ENCODE results near the gene PTPRK. TPM values are rescaled to one million over a fixed set of nuclear protein-coding genes. Genes with fewer than 3 reads are reported as not detected.

PTPRK gene
- polyA plus RNA-seq, 1 donor (not counting 4 experiments of a cell fraction or from before 2014, with no cell fraction given) = 52.7 TPM

DNA sequence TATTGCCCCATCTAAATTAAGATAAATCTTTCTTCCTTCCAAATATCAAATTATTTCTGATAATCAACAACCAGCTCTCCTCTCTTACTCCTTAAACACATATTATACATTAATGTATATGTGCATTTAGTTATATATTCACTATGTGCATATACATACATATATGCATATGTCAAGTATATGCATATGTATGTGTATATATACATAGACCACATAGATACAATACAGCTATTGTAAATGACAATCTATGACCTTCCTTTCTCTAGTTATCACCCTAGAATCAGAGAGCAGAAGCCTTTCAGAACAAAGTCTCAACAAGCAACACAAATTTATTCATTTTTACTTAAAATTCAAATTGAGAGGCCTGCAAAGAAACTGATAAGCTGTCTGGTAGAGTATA is 378.5 kb downstream of the PTPRK start:
- H3K9ac ChIP-seq (ENCODE audit: control insufficient read depth, extremely low read depth, insufficient read depth, low read length) = no peak overlapping the region
- peaks cover 5% of the 10 kb centered on the region for H3K4me1 ChIP-seq (ENCODE audit: control insufficient read depth, extremely low read depth, insufficient read depth, low read length)
- dilution Hi-C loops (cut with MboI; ENCODE audit: extremely low pct_ligation_motif_present, low sequenced_read_pairs) = no loop called here
- H3K79me2 ChIP-seq (ENCODE audit: control insufficient read depth, insufficient read depth, low read length) = no peaks in the 10 kb centered on the region
- H3K36me3 ChIP-seq (ENCODE audit: control insufficient read depth in 2 of 2, extremely low read depth in 1 of 2, insufficient read depth in 2 of 2, low read length in 2 of 2) = no peaks in the 10 kb centered on the region
- H3K27ac ChIP-seq (ENCODE audit: control insufficient read depth, insufficient read depth, low read length) = no peak overlapping the region
- DNase-seq (ENCODE audit: low read depth, low spot score) (no peak), FAIRE-seq (no peak)
- no peak for TF ChIP-seq CTCF (optimal IDR thresholded peaks at IDR 0.05 in 1 of 3, IDR thresholded peaks at IDR 0.05 in 1 of 3, conservative IDR thresholded peaks at IDR 0.05 in 1 of 3; ENCODE audit: extremely low read depth in 1 of 3, insufficient read depth in 2 of 3, low read length in 3 of 3)
- TF ChIP-seq EZH2 (IDR thresholded peaks at IDR 0.05; ENCODE audit: low read length) = no peak
- H2AFZ ChIP-seq (ENCODE audit: control insufficient read depth, low read length) = no peak overlapping the region
- no peaks in the 10 kb centered on the region for H4K20me1 ChIP-seq (ENCODE audit: control insufficient read depth, extremely low read depth, insufficient read depth, low read length)
- no peaks in the 10 kb centered on the region for H3K9me3 ChIP-seq (ENCODE audit: control insufficient read depth, low read depth, low read length)
- H3K4me2 ChIP-seq (ENCODE audit: control insufficient read depth, extremely low read depth, insufficient read depth, low read depth, low read length) = no peak overlapping the region
- H3K4me3 ChIP-seq (ENCODE audit: control insufficient read depth in 2 of 3, extremely low read depth in 1 of 3, insufficient read depth in 2 of 3, low read depth in 1 of 3, low read length in 3 of 3) = no peak overlapping the region
- peaks cover 2% of the 10 kb centered on the region for H3K9me1 ChIP-seq (ENCODE audit: control insufficient read depth, extremely low read depth, insufficient read depth, low read length)
- no peaks in the 10 kb centered on the region for H3K27me3 ChIP-seq (ENCODE audit: control insufficient read depth, extremely low read depth, insufficient read depth, low read length)

DNA sequence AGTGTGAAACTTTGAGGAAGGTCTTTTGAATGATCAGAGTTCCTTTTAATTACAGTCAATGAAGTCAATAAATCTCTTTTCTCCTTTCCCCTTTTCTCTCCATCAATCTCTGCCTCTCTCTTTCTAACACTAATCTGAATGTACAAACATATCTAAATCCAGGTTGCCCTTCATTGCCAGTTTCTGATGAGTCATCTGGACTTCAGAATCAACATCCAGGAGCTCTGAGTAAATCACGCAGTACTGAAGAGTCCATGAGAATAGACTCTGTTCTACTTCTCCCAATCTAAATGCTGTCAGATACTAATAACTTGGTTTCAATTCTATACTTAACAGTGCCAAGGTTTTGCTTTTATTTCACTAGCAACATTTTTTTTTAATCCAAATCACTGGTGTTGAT is 380.9 kb downstream of the PTPRK start:
- peaks cover 2% of the 10 kb centered on the region for H3K9me1 ChIP-seq (ENCODE audit: control insufficient read depth, extremely low read depth, insufficient read depth, low read length)
- H3K27ac ChIP-seq (ENCODE audit: control insufficient read depth, insufficient read depth, low read length) = no peak overlapping the region
- no peak overlapping the region for H3K4me2 ChIP-seq (ENCODE audit: control insufficient read depth, extremely low read depth, insufficient read depth, low read depth, low read length)
- no peaks in the 10 kb centered on the region for H4K20me1 ChIP-seq (ENCODE audit: control insufficient read depth, extremely low read depth, insufficient read depth, low read length)
- H3K27me3 ChIP-seq (ENCODE audit: control insufficient read depth, extremely low read depth, insufficient read depth, low read length) = no peaks in the 10 kb centered on the region
- dilution Hi-C loops (cut with MboI; ENCODE audit: extremely low pct_ligation_motif_present, low sequenced_read_pairs) = no loop called here
- H3K9ac ChIP-seq (ENCODE audit: control insufficient read depth, extremely low read depth, insufficient read depth, low read length) = no peak overlapping the region
- no peaks in the 10 kb centered on the region for H3K9me3 ChIP-seq (ENCODE audit: control insufficient read depth, low read depth, low read length)
- H3K79me2 ChIP-seq (ENCODE audit: control insufficient read depth, insufficient read depth, low read length) = no peaks in the 10 kb centered on the region
- TF ChIP-seq EZH2 (IDR thresholded peaks at IDR 0.05; ENCODE audit: low read length) (no peak), CTCF (optimal IDR thresholded peaks at IDR 0.05 in 1 of 3, IDR thresholded peaks at IDR 0.05 in 1 of 3, conservative IDR thresholded peaks at IDR 0.05 in 1 of 3; ENCODE audit: extremely low read depth in 1 of 3, insufficient read depth in 2 of 3, low read length in 3 of 3) (no peak)
- no peak overlapping the region for H3K4me3 ChIP-seq (ENCODE audit: control insufficient read depth in 2 of 3, extremely low read depth in 1 of 3, insufficient read depth in 2 of 3, low read depth in 1 of 3, low read length in 3 of 3)
- DNase-seq (ENCODE audit: low read depth, low spot score) = no peak
- H3K4me1 ChIP-seq (ENCODE audit: control insufficient read depth, extremely low read depth, insufficient read depth, low read length) = peaks cover 11% of the 10 kb centered on the region
- H3K36me3 ChIP-seq (ENCODE audit: control insufficient read depth in 2 of 2, extremely low read depth in 1 of 2, insufficient read depth in 2 of 2, low read length in 2 of 2) = no peaks in the 10 kb centered on the region
- no peak overlapping the region for H2AFZ ChIP-seq (ENCODE audit: control insufficient read depth, low read length)
- FAIRE-seq = peak; percentile 39

Measured in keratinocyte (primary cell).